Spinal cord (tissue), 10 donors: ENCODE results near the gene KRT6A. TPM values are rescaled to one million over a fixed set of nuclear protein-coding genes. Genes with fewer than 3 reads are reported as not detected.
A peak's percentile ranks its signal among the peaks of the same experiment; 100 is the strongest.
"Not testable (repeated sequence)": the region's sequence is repeated elsewhere in the genome, so short reads cannot be mapped to it uniquely, and the experiment has no call there.

ENCODE experiments used
- DNase-seq, 6 donors: peaks; one replicate each; pipeline versions ENCODE4 v3.0.0 to v3.0.0-alpha.2; 2013 to 2015; ENCODE audit warnings: low spot score in 6 of 6, low read depth in 4 of 6
- H3K27ac ChIP-seq: one replicate; pipeline ENCODE4 v1.5.1; 2013; ENCODE audit warnings: low read depth, low read length, control low read depth
- H3K27me3 ChIP-seq: one replicate; pipeline ENCODE4 v1.6.1; 2013; ENCODE audit warnings: low read length; ENCODE audit not compliant: control insufficient read depth, insufficient read depth
- H3K36me3 ChIP-seq: one replicate; pipeline ENCODE4 v1.6.1; 2013; ENCODE audit warnings: low read length; ENCODE audit not compliant: control insufficient read depth, insufficient read depth
- H3K4me1 ChIP-seq: one replicate; pipeline ENCODE4 v1.6.1; 2013; ENCODE audit warnings: low read length; ENCODE audit not compliant: control insufficient read depth, insufficient read depth
- H3K4me3 ChIP-seq: one replicate; pipeline ENCODE4 v1.5.1; 2013; ENCODE audit warnings: low read depth, low read length, control low read depth
- H3K9me3 ChIP-seq: one replicate; pipeline ENCODE4 v1.6.1; 2013; ENCODE audit warnings: low read length; ENCODE audit not compliant: control insufficient read depth, insufficient read depth
- WGBS: methylation state at CpG from one replicate; pipeline ENCODE4 v1.1.5; 2013; ENCODE audit warnings: missing lambda C conversion rate; ENCODE audit not compliant: insufficient coverage; 5-methylcytosine and 5-hydroxymethylcytosine counted together
- polyA plus RNA-seq, 2 donors: library from polyadenylated mRNA; unstranded; fragments of 120-200 nt; gene quantifications; one replicate each; pipeline ENCODE4 v1.2.1, GENCODE V29; 2013; ENCODE audit not compliant: insufficient read length in 2 of 2
- total RNA-seq, 2 donors: library from RNA; depleted of rRNA in 1 of 2; stranded (reverse); fragments of 120-200 nt in 1 of 2; fragments of >200 nt in 1 of 2; gene quantifications; one replicate each; pipeline versions ENCODE4 v1.2.3 to v1.2.4, GENCODE V29; 2013 to 2014
- donor health status: healthy.

Gene KRT6A
- total and polyA plus RNA-seq, 4 donors, result not detected

GRCh38 chr12:52496590-52497071 is 3.6 kb upstream of the KRT6A start:
- no peak overlapping the region for H3K4me3 ChIP-seq
- H3K27me3 ChIP-seq, result no peaks in the 10 kb centered on the region
- 55% methylated on average over 3 of the region's 4 CpGs for whole genome bisulfite sequencing
- H3K4me1 ChIP-seq, result peaks cover 5% of the 10 kb centered on the region
- DNase-seq, result no peak
- no peak overlapping the region for H3K27ac ChIP-seq
- H3K36me3 ChIP-seq, result no peaks in the 10 kb centered on the region
- no peaks in the 10 kb centered on the region for H3K9me3 ChIP-seq

- no peak for DNase-seq
- Histone ChIP-seq H3K27ac (no peak overlapping the region), H3K4me1 (peaks cover 5% of the 10 kb centered on the region), H3K4me3 (no peak overlapping the region), H3K9me3 (no peaks in the 10 kb centered on the region), H3K36me3 (no peaks in the 10 kb centered on the region), H3K27me3 (no peaks in the 10 kb centered on the region)
- 60% methylated on average over 1 of the region's 2 CpGs for WGBS
These were observed 3.0 kb upstream of the KRT6A start for GRCh38 chr12:52496054-52496453.

DNA sequence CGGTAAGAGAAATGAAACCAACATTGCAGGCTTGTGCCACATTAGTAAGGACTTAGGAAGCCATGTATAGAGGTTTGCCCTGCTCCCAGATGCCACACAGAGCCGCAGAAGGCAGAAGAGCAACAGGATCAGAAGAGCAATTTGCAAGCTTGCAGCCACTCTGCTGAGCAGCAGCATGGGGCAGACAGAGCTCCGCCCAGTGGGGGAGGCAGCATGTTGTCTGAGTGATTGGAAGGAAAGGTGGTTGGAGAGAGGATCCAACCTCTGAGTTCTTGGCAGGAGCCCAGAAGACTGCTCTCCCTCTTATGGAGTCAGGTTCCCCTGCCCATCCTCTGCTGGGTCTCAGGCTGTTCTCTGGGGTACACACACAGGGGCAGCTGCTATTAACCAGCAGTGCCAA is 2.3 kb upstream of the KRT6A start:
- H3K27ac ChIP-seq, result no peak overlapping the region
- peak in 3 of 6 donors; percentile 7 to 62 (median 31) for DNase-seq
- H3K4me1 ChIP-seq, result peaks cover 5% of the 10 kb centered on the region
- H3K36me3 ChIP-seq, result no peaks in the 10 kb centered on the region
- no peaks in the 10 kb centered on the region for H3K9me3 ChIP-seq
- no peak overlapping the region for H3K4me3 ChIP-seq
- 31% methylated on average over 3 of the region's 3 CpGs for WGBS
- H3K27me3 ChIP-seq, result no peaks in the 10 kb centered on the region

DNA sequence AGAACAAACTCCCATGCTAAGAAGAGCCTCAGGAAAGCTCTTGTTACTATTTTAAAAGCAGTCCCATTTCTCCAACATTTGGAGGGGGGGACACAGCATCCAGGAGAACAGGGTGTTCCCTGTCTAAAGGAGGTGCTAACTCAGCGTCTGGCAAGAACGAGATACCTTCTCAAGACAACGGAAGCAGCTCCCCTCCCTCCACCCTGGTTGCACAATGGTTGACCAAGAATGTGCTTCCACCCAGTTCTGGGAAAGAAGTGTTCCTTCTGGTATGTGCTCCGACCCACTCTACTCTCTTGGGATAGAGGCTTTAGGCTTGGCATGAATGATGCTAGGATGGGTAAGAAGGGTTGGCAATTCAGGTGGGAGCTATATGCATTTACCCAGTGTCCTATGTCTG is 1.5 kb upstream of the KRT6A start:
- no peak overlapping the region for H3K4me3 ChIP-seq
- DNase-seq, result no peak
- H3K9me3 ChIP-seq, result no peaks in the 10 kb centered on the region
- no peaks in the 10 kb centered on the region for H3K27me3 ChIP-seq
- no peaks in the 10 kb centered on the region for H3K36me3 ChIP-seq
- H3K27ac ChIP-seq, result no peak overlapping the region
- WGBS, result 83% methylated on average over 1 of the region's 4 CpGs
- peaks cover 5% of the 10 kb centered on the region for H3K4me1 ChIP-seq

GRCh38 chr12:52494100-52494499 is 1.0 kb upstream of the KRT6A start:
- H3K4me1 ChIP-seq, result peaks cover 5% of the 10 kb centered on the region
- no peaks in the 10 kb centered on the region for H3K27me3 ChIP-seq
- no peak overlapping the region for H3K27ac ChIP-seq
- H3K4me3 ChIP-seq, result no peak overlapping the region
- no peak for DNase-seq
- WGBS, result no CpG with 5 or more reads among the region's 1 CpG
- no peaks in the 10 kb centered on the region for H3K9me3 ChIP-seq
- H3K36me3 ChIP-seq, result no peaks in the 10 kb centered on the region

- not testable (repeated sequence) for DNase-seq, H3K4me1 ChIP-seq, H3K27ac ChIP-seq, H3K4me3 ChIP-seq, H3K36me3 ChIP-seq, H3K9me3 ChIP-seq, H3K27me3 ChIP-seq
- 100% methylated on average over 1 of the region's 6 CpGs for WGBS
These were observed 652 bp downstream of the KRT6A start for GRCh38 chr12:52492405-52492804.

DNA sequence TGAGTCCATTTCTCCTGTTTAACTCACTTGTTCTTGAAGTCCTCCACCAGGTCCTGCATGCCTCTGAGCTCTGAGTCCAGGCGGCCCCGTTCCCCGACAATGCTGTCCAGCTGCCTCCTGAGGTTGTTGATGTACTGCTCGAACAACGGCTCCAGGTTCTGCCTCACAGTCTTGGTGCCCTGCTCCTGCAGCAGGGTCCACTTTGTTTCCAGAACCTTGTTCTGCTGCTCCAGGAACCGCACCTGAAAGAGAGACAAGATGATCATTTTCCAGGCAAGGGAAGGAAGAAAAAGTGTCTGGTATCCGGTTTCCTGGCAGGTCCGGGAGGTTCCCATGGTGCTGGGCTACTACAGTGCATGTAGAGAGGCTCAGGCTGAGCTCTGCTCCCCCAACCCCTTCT is 1.6 kb downstream of the KRT6A start:
- H3K4me1 ChIP-seq, result not testable (repeated sequence)

DNA sequence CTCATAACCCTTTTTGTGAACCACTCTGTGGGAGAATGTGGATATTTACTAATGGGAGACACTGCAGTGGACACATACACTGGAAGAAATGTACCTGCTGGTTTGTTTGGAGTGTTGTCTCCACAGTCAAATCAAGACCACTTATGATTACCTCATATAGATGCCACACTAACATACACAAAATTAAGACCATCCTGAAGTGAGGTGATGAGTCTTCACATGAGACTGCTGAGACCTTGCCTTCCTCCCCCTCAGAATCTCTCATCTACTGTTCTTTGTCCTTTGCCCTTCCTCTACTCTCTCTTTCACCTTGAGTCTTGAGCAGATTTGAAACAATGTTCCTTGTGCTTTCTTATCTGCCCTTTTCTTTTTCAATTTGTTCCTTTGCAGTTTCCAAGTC is 4.3 kb downstream of the KRT6A start:
- H3K27me3 ChIP-seq, result no peaks in the 10 kb centered on the region
- H3K27ac ChIP-seq, result no peak overlapping the region

More for the DNA sequence above, 1.6 kb downstream of the KRT6A start:
- WGBS, result 100% methylated on average over 6 of the region's 8 CpGs
- H3K9me3 ChIP-seq, H3K27me3 ChIP-seq, H3K36me3 ChIP-seq, H3K27ac ChIP-seq, H3K4me3 ChIP-seq, DNase-seq: not testable (repeated sequence)

GRCh38 chr12:52487744-52488443 is 5.2 kb downstream of the KRT6A start:
- not testable (repeated sequence) for H3K27ac ChIP-seq, DNase-seq, H3K27me3 ChIP-seq, H3K36me3 ChIP-seq, H3K4me1 ChIP-seq, H3K4me3 ChIP-seq, H3K9me3 ChIP-seq
- 77% methylated on average over 7 of the region's 15 CpGs for WGBS

More for the DNA sequence above, 4.3 kb downstream of the KRT6A start:
- H3K9me3 ChIP-seq, result peaks cover 2% of the 10 kb centered on the region
- H3K4me3 ChIP-seq, result no peak overlapping the region
- H3K36me3 ChIP-seq, result no peaks in the 10 kb centered on the region
- no peak for DNase-seq
- H3K4me1 ChIP-seq, result no peaks in the 10 kb centered on the region

DNA sequence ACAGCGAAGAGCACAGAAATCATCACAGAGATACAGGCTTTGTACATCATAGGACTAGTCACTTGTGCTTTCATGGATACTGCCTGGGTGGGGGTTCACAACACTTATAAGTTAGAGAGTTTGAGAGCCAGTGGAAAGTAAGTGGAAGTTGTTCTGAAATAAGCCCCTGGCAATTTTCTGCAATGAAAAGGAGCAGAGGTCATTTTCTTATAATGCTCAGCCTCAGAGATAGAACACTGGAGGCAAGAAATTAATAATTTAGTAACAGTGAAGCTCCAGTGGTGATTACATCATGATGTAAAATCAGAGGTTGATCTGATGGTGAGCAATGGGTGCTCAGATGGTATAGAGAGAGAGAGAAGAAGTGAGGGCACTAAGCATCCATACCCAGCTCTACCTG is 5.8 kb downstream of the KRT6A start:
- Histone ChIP-seq H3K27me3 (no peaks in the 10 kb centered on the region), H3K4me1 (no peaks in the 10 kb centered on the region), H3K27ac (no peak overlapping the region), H3K36me3 (no peaks in the 10 kb centered on the region), H3K4me3 (no peak overlapping the region), H3K9me3 (peaks cover 2% of the 10 kb centered on the region)
- WGBS, result no CpG with 5 or more reads among the region's 1 CpG
- no peak for DNase-seq
